ENCODE measurements around the gene TMEM170A.

Gene TMEM170A

DNA sequence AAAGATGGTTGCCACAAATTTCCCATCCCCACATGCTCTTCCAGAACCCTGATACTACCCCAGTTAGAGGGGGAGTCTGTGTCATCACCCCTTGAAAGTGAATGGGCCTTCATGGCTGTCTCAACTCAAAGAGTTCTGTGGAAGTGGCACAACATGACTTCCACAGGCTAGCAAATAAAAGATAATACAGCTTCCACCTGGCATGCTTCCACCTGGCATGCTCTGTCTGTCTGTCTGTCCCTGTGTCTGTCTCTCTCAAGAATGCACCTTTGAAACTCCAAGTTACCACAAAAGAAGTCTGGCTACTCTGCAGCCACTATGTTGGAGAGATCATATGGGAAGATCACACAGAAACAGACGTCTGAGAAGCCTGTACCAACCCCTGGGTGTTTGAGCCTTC lies 66.2 kb downstream of the TMEM170A start:
- DNase-seq, result no peak

DNA sequence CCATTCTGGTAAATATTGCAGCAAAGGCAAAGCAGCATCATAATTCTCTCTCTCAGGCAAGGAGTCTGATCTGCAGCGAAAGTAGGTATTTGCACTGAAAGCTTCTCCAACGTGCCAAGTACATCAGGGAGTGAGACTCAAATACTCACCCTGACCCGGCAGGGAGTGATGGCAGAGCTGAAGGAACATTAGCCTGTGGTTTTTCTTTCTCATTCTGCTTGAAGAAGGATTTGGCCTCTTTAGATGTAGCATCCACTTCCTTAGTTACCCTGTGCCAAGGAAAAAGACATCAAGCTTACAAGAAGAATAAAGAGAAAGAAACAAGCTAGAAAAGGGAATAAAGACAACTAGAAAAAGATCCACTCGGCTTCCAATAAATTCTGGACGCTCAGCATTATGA lies 69.5 kb downstream of the TMEM170A start:
- no peak for DNase-seq
